Hematopoietic multipotent progenitor cell treated with erythropoietin and hydrocortisone succinate and interleukin-3 and kit ligand, for 4 days (in vitro differentiated cells): Measurements from ENCODE around the gene CDK17.
"Not testable (repeated sequence)": the region's sequence is repeated elsewhere in the genome, so short reads cannot be mapped to it uniquely, and the experiment has no call there.

Experiments used
- DNase-seq: peaks from one replicate; pipeline ENCODE4 v3.0.0-alpha.2; 2015

The CDK17 gene

GRCh38 chr12:96350982-96351381, 49.3 kb downstream of the CDK17 start:
- DNase-seq: peak; percentile 71

- no peak for DNase-seq
Measured at GRCh38 chr12:96347130-96347699, 53.0 kb downstream of the CDK17 start.

GRCh38 chr12:96346716-96347115, 53.5 kb downstream of the CDK17 start:
- not testable (repeated sequence) for DNase-seq

- no peak for DNase-seq
Measured at GRCh38 chr12:96344124-96344695, 56.0 kb downstream of the CDK17 start.

GRCh38 chr12:96343347-96343954, 56.8 kb downstream of the CDK17 start:
- DNase-seq: peak; percentile 83

GRCh38 chr12:96339666-96340065, 60.6 kb downstream of the CDK17 start:
- DNase-seq: not testable (repeated sequence)

GRCh38 chr12:96338852-96339471, 61.3 kb downstream of the CDK17 start:
- no peak for DNase-seq

- DNase-seq: no peak
Measured at GRCh38 chr12:96337953-96338352, 62.3 kb downstream of the CDK17 start.

- DNase-seq: no peak
Measured at GRCh38 chr12:96336489-96336888, 63.8 kb downstream of the CDK17 start.

- no peak for DNase-seq
Measured at GRCh38 chr12:96335270-96335669, 65.0 kb downstream of the CDK17 start.

GRCh38 chr12:96334502-96334901, 65.7 kb downstream of the CDK17 start:
- no peak for DNase-seq

GRCh38 chr12:96329545-96329944, 70.7 kb downstream of the CDK17 start:
- DNase-seq: peak; percentile 66

GRCh38 chr12:96329018-96329417, 71.2 kb downstream of the CDK17 start:
- no peak for DNase-seq

- DNase-seq: no peak
Measured at GRCh38 chr12:96327889-96328288, 72.3 kb downstream of the CDK17 start.

GRCh38 chr12:96327346-96327745, 72.9 kb downstream of the CDK17 start:
- no peak for DNase-seq

GRCh38 chr12:96326628-96327227, 73.5 kb downstream of the CDK17 start:
- DNase-seq: no peak

- no peak for DNase-seq
Measured at GRCh38 chr12:96323906-96324305, 76.3 kb downstream of the CDK17 start.

- DNase-seq: no peak
Measured at GRCh38 chr12:96322720-96323119, 77.5 kb downstream of the CDK17 start.

GRCh38 chr12:96321941-96322340, 78.3 kb downstream of the CDK17 start:
- no peak for DNase-seq

- not testable (repeated sequence) for DNase-seq
Measured at GRCh38 chr12:96317801-96318200, 82.4 kb downstream of the CDK17 start.

GRCh38 chr12:96315741-96316481, 84.3 kb downstream of the CDK17 start:
- peak; percentile 48 for DNase-seq

- no peak for DNase-seq
Measured at GRCh38 chr12:96314723-96315122, 85.5 kb downstream of the CDK17 start.

GRCh38 chr12:96313606-96314005, 86.6 kb downstream of the CDK17 start:
- no peak for DNase-seq
